ENCODE data around the gene LILRA6.

LILRA6 gene

DNA sequence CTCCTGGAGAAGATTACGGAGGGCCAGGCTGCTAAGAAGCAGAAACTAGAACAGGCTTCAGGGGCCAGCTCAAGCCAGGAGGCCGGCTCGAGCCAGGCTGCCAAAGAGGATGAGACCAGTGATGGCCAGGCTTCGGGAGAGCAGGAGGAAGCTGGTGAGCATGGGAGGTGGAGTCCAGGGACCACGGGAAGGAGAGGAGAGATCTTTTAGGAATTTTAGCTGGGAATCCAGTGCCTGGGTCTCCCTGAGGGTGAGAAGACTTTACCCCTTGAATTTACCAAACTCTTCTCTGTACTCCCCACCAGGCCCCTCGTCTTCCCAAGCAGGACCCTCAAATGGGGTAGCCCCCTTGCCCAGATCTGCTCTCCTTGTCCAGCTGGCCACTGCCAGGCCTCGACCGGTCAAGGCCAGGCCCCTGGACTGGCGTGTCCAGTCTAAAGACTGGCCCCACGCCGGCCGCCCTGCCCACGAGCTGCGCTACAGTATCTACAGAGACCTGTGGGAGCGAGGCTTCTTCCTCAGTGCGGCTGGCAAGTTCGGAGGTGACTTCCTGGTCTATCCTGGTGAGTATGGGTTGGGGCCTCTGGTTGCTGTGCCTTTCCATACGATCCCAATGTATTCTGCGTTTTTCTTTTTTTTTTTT, 50.7 kb downstream of the LILRA6 start:
- Mint-ChIP-seq H3K4me3 (peak overlapping the region; percentile 91 to 92 (median 92)), H3K27ac (peak overlapping the region; percentile 96 to 99 (median 98)), H3K9me3 (no peaks in the 10 kb centered on the region), H3K27me3 (ENCODE audit: low read depth) (no peaks in the 10 kb centered on the region), H3K4me1 (peaks cover 26% of the 10 kb centered on the region), H3K36me3 (ENCODE audit: low read depth) (peaks cover 35% of the 10 kb centered on the region)
- TF ChIP-seq, protein P1, sequence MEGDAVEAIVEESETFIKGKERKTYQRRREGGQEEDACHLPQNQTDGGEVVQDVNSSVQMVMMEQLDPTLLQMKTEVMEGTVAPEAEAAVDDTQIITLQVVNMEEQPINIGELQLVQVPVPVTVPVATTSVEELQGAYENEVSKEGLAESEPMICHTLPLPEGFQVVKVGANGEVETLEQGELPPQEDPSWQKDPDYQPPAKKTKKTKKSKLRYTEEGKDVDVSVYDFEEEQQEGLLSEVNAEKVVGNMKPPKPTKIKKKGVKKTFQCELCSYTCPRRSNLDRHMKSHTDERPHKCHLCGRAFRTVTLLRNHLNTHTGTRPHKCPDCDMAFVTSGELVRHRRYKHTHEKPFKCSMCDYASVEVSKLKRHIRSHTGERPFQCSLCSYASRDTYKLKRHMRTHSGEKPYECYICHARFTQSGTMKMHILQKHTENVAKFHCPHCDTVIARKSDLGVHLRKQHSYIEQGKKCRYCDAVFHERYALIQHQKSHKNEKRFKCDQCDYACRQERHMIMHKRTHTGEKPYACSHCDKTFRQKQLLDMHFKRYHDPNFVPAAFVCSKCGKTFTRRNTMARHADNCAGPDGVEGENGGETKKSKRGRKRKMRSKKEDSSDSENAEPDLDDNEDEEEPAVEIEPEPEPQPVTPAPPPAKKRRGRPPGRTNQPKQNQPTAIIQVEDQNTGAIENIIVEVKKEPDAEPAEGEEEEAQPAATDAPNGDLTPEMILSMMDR (IDR thresholded peaks at IDR 0.05; ENCODE audit: unreplicated experiment in 3 of 3) = no peak

DNA sequence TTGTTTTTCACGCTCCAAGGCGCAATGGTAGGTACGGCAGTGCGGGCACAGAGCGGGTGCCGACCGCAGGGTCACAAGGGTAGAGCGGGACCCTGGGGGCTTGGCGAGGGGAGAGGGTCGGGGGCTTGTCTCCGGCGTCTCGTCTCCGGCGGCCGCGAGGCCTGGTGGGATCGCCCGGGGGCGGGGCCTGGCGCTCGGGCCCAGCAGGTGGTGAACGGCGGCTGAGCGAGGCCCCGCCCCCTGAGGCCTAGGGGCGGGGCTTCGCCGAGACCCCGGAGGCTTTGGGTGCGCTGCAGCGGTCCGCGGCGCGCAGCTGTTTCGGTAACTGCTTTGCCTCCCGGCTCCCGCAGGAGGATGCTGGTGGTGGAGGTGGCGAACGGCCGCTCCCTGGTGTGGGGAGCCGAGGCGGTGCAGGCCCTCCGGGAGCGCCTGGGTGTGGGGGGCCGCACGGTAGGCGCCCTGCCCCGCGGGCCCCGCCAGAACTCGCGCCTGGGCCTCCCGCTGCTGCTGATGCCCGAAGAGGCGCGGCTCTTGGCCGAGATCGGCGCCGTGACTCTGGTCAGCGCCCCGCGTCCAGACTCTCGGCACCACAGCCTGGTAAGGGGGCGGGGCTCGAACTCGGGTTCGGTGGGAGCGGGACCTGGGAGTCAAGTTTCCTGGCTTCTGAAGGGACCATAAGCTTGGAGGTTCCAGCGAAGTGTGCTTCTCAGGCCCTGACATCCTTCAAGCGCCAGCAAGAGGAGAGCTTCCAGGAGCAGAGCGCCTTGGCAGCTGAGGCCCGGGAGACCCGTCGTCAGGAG, 51.4 kb downstream of the LILRA6 start, which contains the start of gene TSEN34:
Gene TSEN34, plus strand, starts transcription at position 298 of the 800 bp plus-strand sequence. Its CDS starts 57 bp downstream, at position 355.
- TF ChIP-seq, protein P1 (IDR thresholded peaks at IDR 0.05; ENCODE audit: unreplicated experiment in 3 of 3) = no peak
- H3K9me3 Mint-ChIP-seq = no peaks in the 10 kb centered on the region
- H3K4me1 Mint-ChIP-seq = peaks cover 26% of the 10 kb centered on the region
- H3K4me3 Mint-ChIP-seq = peak within 1 kb of the TSS; percentile 91 to 97 (median 92)
- peaks cover 3% of the 10 kb centered on the region for H3K27me3 Mint-ChIP-seq (ENCODE audit: low read depth)
- H3K27ac Mint-ChIP-seq = peak within 1 kb of the TSS; percentile 96 to 99 (median 99)
- peaks cover 42% of the 10 kb centered on the region for H3K36me3 Mint-ChIP-seq (ENCODE audit: low read depth)

DNA sequence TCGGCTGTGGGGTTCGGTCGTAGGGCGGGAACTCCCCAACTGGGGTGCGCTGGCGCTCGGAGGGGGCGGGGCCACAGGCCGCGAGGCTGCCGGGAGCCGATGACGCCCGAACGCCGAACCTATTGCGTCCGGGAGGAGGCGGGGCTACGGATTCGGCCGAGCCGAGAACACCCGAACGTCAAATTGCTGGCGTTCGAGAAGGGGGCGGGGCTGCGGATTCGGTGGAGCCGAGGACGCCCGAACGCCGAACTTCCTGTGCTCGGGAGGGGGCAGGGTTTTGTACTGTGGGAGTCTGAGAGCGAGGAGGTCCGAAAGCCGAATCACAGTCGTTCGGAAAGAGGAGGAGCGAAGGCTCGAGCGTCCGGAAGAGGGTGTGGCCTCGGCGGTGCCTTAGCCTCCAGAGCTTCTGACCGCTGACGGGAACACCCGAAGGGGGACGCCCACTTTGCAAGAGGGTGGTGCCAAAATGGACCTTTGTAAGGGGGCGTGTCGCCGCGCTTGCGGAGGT, 52.0 kb downstream of the LILRA6 start:
- Mint-ChIP-seq H3K9me3 (no peaks in the 10 kb centered on the region), H3K36me3 (ENCODE audit: low read depth) (peaks cover 39% of the 10 kb centered on the region), H3K27me3 (ENCODE audit: low read depth) (peaks cover 3% of the 10 kb centered on the region), H3K4me1 (peaks cover 26% of the 10 kb centered on the region), H3K4me3 (peak overlapping the region; percentile 91 to 97 (median 92)), H3K27ac (peak overlapping the region; percentile 96 to 99 (median 99))
- TF ChIP-seq, protein P1 (IDR thresholded peaks at IDR 0.05; ENCODE audit: unreplicated experiment in 3 of 3) = no peak

DNA sequence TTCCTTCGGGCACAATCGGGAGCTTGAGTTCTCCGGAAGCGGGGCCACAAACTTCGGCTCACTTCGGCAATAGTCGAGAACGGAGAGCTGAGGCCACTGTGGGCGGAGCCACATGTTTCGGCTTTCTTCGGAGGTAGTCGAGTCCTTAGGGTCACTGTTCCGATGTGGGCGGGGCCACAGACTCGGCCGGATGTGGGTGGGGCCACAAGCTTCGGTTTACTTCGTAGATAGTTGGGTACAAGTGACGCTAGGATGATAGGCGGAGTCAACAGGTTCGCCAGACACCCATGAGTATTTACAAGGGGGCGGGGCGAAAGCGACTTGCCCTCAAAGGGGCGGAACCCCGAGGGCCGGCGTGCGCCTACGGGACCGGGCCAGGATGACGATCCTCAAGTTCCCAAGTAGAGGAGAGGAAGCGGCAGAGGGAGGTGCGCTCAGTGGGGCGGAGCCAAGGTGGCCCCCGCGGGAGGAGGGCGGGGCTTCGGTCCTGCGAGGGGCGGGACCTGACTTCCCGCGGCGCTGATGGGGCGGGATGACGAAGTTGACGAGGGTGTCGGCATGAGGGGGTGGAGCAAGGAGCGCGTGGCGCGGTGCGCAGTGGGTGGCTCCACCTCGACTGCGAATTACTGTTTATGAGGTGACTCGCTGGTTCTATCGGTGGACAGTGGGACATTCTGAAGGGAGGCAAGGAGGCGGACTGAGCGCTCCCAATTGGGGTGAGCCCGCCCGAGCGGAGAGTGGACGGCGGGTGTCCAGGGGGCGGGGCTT, 52.7 kb downstream of the LILRA6 start:
- TF ChIP-seq, protein P1 (IDR thresholded peaks at IDR 0.05; ENCODE audit: unreplicated experiment in 3 of 3) = no peak
- H3K4me3 Mint-ChIP-seq = peak overlapping the region; percentile 91 to 97 (median 92)

DNA sequence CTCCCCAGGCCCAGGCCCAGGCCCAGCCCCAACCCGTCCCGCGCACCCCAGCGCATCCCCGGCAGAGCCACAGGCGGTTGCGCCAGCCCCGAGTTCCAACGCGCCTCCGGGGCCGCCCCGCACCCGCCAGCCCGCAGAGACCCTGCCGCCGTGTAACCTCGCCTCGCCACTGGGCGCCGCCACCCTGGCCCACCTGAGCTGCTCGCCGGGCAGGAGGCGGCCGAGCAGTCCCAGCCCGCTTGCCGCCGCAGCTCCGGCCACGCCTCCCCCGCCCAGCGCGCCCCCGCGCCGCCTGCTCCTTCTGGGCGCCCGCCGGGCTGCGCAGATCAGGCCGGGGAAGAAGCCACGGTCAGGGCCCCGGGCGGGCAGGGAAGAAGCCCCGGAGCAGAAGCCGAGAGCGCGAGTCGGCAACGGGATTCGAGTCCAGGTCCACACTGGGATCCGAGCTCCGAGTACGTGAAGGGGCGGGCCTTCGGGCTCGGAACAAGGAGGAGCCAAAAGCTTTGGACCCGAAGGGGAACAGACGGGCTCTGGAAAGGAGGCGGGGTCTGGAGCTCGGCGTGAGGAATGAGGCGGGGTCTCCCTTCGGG, 53.4 kb downstream of the LILRA6 start, which contains the start of gene MBOAT7:
Gene MBOAT7, minus strand, starts transcription at position 436 of the 590 bp plus-strand sequence. CDS start 1,072 bp downstream, outside the sequence.
- TF ChIP-seq, protein P1 (IDR thresholded peaks at IDR 0.05; ENCODE audit: unreplicated experiment in 3 of 3) = peak; percentile 21 to 29 (median 28)
- Mint-ChIP-seq H3K9me3 (no peaks in the 10 kb centered on the region), H3K27ac (peak within 1 kb of the TSS; percentile 96 to 99 (median 99)), H3K4me1 (peaks cover 26% of the 10 kb centered on the region), H3K4me3 (peak within 1 kb of the TSS; percentile 91 to 97 (median 95)), H3K36me3 (ENCODE audit: low read depth) (peaks cover 33% of the 10 kb centered on the region), H3K27me3 (ENCODE audit: low read depth) (peaks cover 3% of the 10 kb centered on the region)

More for the DNA sequence above, 52.7 kb downstream of the LILRA6 start:
- Mint-ChIP-seq H3K4me1 (peaks cover 26% of the 10 kb centered on the region), H3K27ac (peak overlapping the region; percentile 96 to 99 (median 99)), H3K9me3 (no peaks in the 10 kb centered on the region), H3K36me3 (ENCODE audit: low read depth) (peaks cover 36% of the 10 kb centered on the region), H3K27me3 (ENCODE audit: low read depth) (peaks cover 3% of the 10 kb centered on the region)
